Stomach (tissue), 9 donors: ENCODE results near the gene MYOG. TPM values are rescaled to one million over a fixed set of nuclear protein-coding genes. Genes with fewer than 3 reads are reported as not detected.

Experiments
- DNase-seq, 2 donors: peaks; one replicate each; pipeline versions ENCODE4 v3.0.0 to v3.0.0-alpha.2; 2013 to 2019
- H3K27ac ChIP-seq, 5 donors: fragments of 200-600 bp in 4 of 5; sonication (generic) in 4 of 5; one replicate each; pipeline ENCODE4 v1.5.1; 2013 to 2019; ENCODE audit warnings: mild to moderate bottlenecking in 1 of 5, moderate library complexity in 1 of 5
- H3K27me3 ChIP-seq, 3 donors: fragments of 200-600 bp; sonication (generic); one replicate each; pipeline ENCODE4 v1.5.1; 2017 to 2019; ENCODE audit warnings: mixed run types in 1 of 3
- H3K36me3 ChIP-seq, 4 donors: fragments of 200-600 bp; sonication (generic); 1 replicate in 3 of 4; 2 replicates in 1 of 4; pipeline ENCODE4 v1.5.1; 2016 to 2019
- H3K4me1 ChIP-seq, 4 donors: fragments of 200-600 bp; sonication (generic); one replicate each; pipeline ENCODE4 v1.5.1; 2016 to 2019
- H3K4me3 ChIP-seq, 4 donors: fragments of 200-600 bp; sonication (generic) in 3 of 4; one replicate each; pipeline ENCODE4 v1.5.1; 2016 to 2019; ENCODE audit warnings: mild to moderate bottlenecking in 1 of 4
- H3K9me3 ChIP-seq, 4 donors: fragments of 200-600 bp; sonication (generic); one replicate each; pipeline ENCODE4 v1.5.1; 2016 to 2019
- EP300 ChIP-seq: sonication (generic); formaldehyde crosslinking; IDR thresholded peaks from one replicate; pipeline ENCODE4 v1.6.1; 2017; ENCODE audit warnings: antibody characterized with exemption
- POLR2A ChIP-seq, 4 donors: fragments of 450-650 bp; IDR thresholded peaks; one replicate each; pipeline ENCODE4 v1.6.1; 2016; ENCODE audit warnings: antibody characterized with exemption in 4 of 4, control low read depth in 2 of 4, mild to moderate bottlenecking in 1 of 4, moderate library complexity in 1 of 4
- POLR2AphosphoS5 ChIP-seq, 3 donors: sonication (generic); formaldehyde crosslinking; IDR thresholded peaks; one replicate each; pipeline ENCODE4 v1.6.1; 2016; ENCODE audit warnings: antibody characterized with exemption in 3 of 3
- WGBS, 5 donors: extraction: QIAGEN DNeasy Blood & Tissue Kit in 3 of 5; methylation state at CpG; one replicate each; pipeline versions ENCODE4 v1.1.5 to v1.1.7; 2013 to 2018; 5-methylcytosine and 5-hydroxymethylcytosine counted together
- intact Hi-C: fragments of 100-400 bp; cut with DNase I; formaldehyde crosslinking; loops from one replicate; pipeline ENCODE4 v1.15.1; 2023; ENCODE audit warnings: low total_unique reads
- polyA plus RNA-seq, 3 donors: library from polyadenylated mRNA; stranded (reverse); fragments of 200-250 nt; gene quantifications; one replicate each; pipeline ENCODE4 v1.2.3, GENCODE V29; 2013
- total RNA-seq, 5 donors: library from RNA; depleted of rRNA; stranded (reverse); fragments of >200 nt; gene quantifications; one replicate each; pipeline versions ENCODE4 v1.1.0 to v1.2.3, GENCODE V29; 2014 to 2016
- TF ChIP-seq, protein P1 (sequence below), 7 experiments: fragments of 450-650 bp in 4 of 7; fragments of 200-600 bp in 3 of 7; sonication (generic) in 3 of 7; IDR thresholded peaks; one replicate each; pipeline ENCODE4 v1.5.1; 2016 to 2019; ENCODE audit warnings: antibody characterized with exemption in 7 of 7, control low read depth in 2 of 7, mild to moderate bottlenecking in 1 of 7
- donor health status: healthy with polysubstance abuse.
- donor health status: Bipolar disorder and iron deficiency.
- donor health status: healthy.

Gene MYOG
- total and polyA plus RNA-seq, 8 donors, result not detected

DNA sequence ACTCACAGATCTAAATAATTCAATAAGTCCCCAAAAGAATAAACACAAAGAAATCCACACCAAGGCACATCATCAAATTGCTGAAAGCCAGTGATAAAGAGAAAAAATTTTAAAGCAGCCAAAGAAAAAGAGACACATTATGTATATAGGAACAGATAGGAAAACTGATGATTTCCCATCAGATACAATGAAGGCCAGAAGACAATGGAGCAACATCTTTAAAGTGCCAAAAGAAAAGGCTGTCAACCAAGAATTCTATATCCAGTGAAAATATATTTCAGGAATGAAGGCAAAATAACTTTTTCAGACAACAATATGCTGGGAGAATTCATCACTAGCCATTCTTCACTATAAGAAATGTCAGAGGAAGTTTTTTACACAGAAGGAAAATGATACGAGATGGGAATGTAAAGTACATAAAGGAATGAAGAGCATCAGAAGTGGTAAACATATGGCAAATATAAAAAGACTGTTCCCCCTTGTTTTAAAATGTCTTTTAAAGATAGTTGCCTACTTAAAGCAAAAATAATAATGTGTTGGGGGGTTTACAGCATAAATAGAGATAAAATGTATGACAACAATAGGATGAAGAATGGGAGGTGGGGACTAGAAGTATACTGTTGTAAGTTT lies 9.4 kb upstream of the MYOG start:
- WGBS, 5 donors, result 90 to 96% (median 95%) methylated on average over 1 of the region's 1 CpG
- peaks cover 4 to 30% (median 17%) of the 10 kb centered on the region in 4 donors for H3K9me3 ChIP-seq
- no peak for TF ChIP-seq EP300
- TF ChIP-seq, protein P1, sequence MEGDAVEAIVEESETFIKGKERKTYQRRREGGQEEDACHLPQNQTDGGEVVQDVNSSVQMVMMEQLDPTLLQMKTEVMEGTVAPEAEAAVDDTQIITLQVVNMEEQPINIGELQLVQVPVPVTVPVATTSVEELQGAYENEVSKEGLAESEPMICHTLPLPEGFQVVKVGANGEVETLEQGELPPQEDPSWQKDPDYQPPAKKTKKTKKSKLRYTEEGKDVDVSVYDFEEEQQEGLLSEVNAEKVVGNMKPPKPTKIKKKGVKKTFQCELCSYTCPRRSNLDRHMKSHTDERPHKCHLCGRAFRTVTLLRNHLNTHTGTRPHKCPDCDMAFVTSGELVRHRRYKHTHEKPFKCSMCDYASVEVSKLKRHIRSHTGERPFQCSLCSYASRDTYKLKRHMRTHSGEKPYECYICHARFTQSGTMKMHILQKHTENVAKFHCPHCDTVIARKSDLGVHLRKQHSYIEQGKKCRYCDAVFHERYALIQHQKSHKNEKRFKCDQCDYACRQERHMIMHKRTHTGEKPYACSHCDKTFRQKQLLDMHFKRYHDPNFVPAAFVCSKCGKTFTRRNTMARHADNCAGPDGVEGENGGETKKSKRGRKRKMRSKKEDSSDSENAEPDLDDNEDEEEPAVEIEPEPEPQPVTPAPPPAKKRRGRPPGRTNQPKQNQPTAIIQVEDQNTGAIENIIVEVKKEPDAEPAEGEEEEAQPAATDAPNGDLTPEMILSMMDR (IDR thresholded peaks at IDR 0.05), result no peak
- no peak for TF ChIP-seq POLR2AphosphoS5 (IDR thresholded peaks at IDR 0.05)
- no peak for TF ChIP-seq POLR2A (IDR thresholded peaks at IDR 0.05)
- H3K27ac ChIP-seq, result no peak overlapping the region
- H3K4me1 ChIP-seq, result no peaks in the 10 kb centered on the region
- no peak overlapping the region for H3K4me3 ChIP-seq
- intact Hi-C loops, result no loop called here
- H3K27me3 ChIP-seq, result peaks cover 0 to 23% (median 4%) of the 10 kb centered on the region in 3 donors
- H3K36me3 ChIP-seq, result no peaks in the 10 kb centered on the region
- DNase-seq, result no peak

DNA sequence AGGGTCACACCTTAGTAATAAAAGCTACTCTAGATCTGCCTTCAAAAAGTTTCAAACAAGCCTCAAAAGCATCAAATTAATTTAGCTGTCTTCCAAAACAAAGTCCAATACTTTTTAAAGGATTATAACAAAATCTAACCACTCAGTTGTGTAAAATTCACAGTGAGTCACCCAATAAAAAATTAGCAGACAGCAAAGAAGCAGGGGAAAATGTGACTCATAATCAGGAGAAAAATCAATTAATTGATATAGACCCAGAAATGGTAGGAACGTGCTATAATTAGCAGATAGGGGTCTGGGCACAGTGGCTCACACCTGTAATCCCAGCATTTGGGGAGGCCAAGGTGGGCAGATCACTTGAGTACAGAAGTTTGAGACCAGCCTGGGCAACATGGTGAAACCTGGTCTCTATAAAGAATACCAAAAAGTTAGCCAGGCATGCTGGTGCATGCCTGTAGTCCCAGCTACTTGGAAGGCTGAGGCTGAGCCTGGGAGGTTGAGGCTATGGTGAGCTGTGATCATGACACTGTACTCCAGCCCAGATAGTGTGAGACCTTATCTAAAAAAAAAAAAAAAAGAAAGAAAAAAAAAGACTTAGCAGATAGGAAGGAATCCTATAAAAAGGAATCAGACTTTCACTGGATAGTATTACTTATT lies 8.1 kb upstream of the MYOG start:
- H3K27me3 ChIP-seq, result peaks cover 0 to 35% (median 4%) of the 10 kb centered on the region in 3 donors
- peaks cover 4 to 30% (median 17%) of the 10 kb centered on the region in 4 donors for H3K9me3 ChIP-seq
- no peak overlapping the region for H3K27ac ChIP-seq
- intact Hi-C loops, result no loop called here
- WGBS, 5 donors, result 60 to 78% (median 72%) methylated on average over 1 of the region's 1 CpG
- TF ChIP-seq EP300 (no peak), POLR2AphosphoS5 (IDR thresholded peaks at IDR 0.05) (no peak), POLR2A (IDR thresholded peaks at IDR 0.05) (no peak)
- TF ChIP-seq, protein P1 (IDR thresholded peaks at IDR 0.05), result no peak
- no peak overlapping the region for H3K4me3 ChIP-seq
- no peaks in the 10 kb centered on the region for H3K4me1 ChIP-seq
- H3K36me3 ChIP-seq, result no peaks in the 10 kb centered on the region
- no peak for DNase-seq

DNA sequence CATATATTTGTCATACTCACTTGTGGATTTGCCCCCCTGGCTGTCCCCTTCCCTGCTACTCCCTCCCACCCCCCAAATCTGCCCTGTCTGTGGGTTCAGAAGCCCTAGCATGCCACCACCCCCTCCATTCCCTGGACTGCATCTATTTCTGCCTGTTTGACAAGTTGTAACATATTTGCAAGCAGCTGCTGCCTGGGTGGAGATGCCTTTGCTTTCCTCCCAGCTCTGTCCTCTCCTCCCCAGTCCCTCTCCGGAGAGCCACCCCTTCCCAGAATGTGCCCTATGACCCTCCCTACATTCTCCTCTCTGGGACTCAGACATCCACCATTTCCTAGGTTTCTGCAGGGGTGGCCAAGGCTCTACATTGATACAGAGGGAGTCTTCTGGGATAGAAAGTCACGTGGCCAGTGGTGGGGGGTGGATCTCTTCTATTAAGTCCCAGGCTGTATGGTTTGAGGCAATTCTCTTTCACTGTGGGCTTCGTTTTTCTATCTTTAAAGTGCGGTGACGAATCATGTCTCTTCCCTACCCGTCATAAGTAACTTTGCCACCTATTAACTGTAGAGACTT lies 6.0 kb upstream of the MYOG start:
- Histone ChIP-seq H3K36me3 (no peaks in the 10 kb centered on the region), H3K9me3 (peaks cover 4 to 26% (median 17%) of the 10 kb centered on the region in 4 donors), H3K4me3 (no peak overlapping the region), H3K27ac (no peak overlapping the region), H3K4me1 (no peaks in the 10 kb centered on the region), H3K27me3 (peaks cover 0 to 28% (median 4%) of the 10 kb centered on the region in 3 donors)
- 63 to 77% (median 72%) methylated on average over 6 of the region's 6 CpGs for WGBS, 5 donors
- TF ChIP-seq POLR2AphosphoS5 (IDR thresholded peaks at IDR 0.05) (no peak), EP300 (no peak), POLR2A (IDR thresholded peaks at IDR 0.05) (no peak)
- TF ChIP-seq, protein P1 (IDR thresholded peaks at IDR 0.05), result no peak
- intact Hi-C loops, result no loop called here
- DNase-seq, result peak in 1 of 2 donors; percentile 11

DNA sequence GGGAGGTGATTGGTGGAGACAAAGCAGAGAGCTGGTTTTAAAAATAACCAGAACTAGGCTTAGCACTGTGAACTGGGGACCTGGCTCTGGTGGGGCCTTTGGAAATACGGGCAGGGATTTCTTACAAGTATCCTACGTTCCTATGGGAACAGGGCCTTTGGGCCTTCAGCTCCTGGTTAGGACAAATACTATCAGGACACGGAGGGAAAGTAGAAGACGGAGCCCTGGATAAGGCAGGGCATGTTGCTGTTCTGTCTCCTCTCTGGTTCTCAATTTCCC lies 5.3 kb upstream of the MYOG start:
- Histone ChIP-seq H3K36me3 (no peaks in the 10 kb centered on the region), H3K4me3 (no peak overlapping the region), H3K27me3 (peaks cover 0 to 32% (median 4%) of the 10 kb centered on the region in 3 donors), H3K27ac (no peak overlapping the region), H3K9me3 (peaks cover 4 to 23% (median 17%) of the 10 kb centered on the region in 4 donors), H3K4me1 (no peaks in the 10 kb centered on the region)
- 65 to 94% (median 87%) methylated on average over 4 of the region's 4 CpGs for WGBS, 5 donors
- TF ChIP-seq EP300 (no peak), POLR2AphosphoS5 (IDR thresholded peaks at IDR 0.05) (no peak), POLR2A (IDR thresholded peaks at IDR 0.05) (no peak)
- TF ChIP-seq, protein P1 (IDR thresholded peaks at IDR 0.05), result no peak
- intact Hi-C loops, result no loop called here
- DNase-seq, result no peak
